ENCODE data around the gene NFIC. TPM values are rescaled to one million over a fixed set of nuclear protein-coding genes. Genes with fewer than 3 reads are reported as not detected.

NFIC gene
- 10 to 100 TPM in 4 of 8 experiments, 1 to 10 TPM in 2, under 1 TPM in 2; 0.82 to 77.5 (median 6.3) TPM for total RNA-seq

- peak; percentile 44 to 63 (median 52) for ATAC-seq (replicated peaks in 6 of 8)
- Histone ChIP-seq H3K4me1 (replicated peaks in 1 of 2) (peaks cover 14 to 28% of the 10 kb centered on the region in 2 donors), H3K27ac (peak within 1 kb of the TSS in 1 of 2 donors; percentile 11), H3K4me3 (peak within 1 kb of the TSS; percentile 4 to 49 (median 33))
- 0% methylated on average over 10 of the region's 64 CpGs; no CpG with 5 or more reads in 9 of the 10 experiments for WGBS, 10 experiments
- in situ Hi-C loops (cut with MboI; ENCODE audit: low pct_unique_long_range_greater_than_20kb in 2 of 9, low sequenced_read_pairs in 9 of 9, unreplicated experiment in 9 of 9), result no loop called here
These were observed at the start of gene NFIC for GRCh38 chr19:3365836-3366752. NFIC (plus strand) TSS chr19:3366583; CDS start chr19:3366637, 54 bp downstream.

GRCh38 chr19:3316659-3317207 is 49.6 kb upstream of the NFIC start:
- ATAC-seq (replicated peaks in 6 of 8), result no peak
- in situ Hi-C loops (cut with MboI; ENCODE audit: low pct_unique_long_range_greater_than_20kb in 2 of 9, low sequenced_read_pairs in 9 of 9, unreplicated experiment in 9 of 9), result loop anchor here in 2 of 9 experiments (25.0 kb wide), 2 partner anchors 171 to 296 kb away; partner anchors contain the start of genes SMIM24 (in 1 of the 2), SMIM44 (in 1 of the 2) and TBXA2R (in 1 of the 2)
- 72 to 100% (median 90%) methylated on average over 1 to 2 of the region's 5 CpGs; no CpG with 5 or more reads in 6 of the 10 experiments for WGBS, 10 experiments
- Histone ChIP-seq H3K4me1 (replicated peaks in 1 of 2) (no peaks in the 10 kb centered on the region), H3K27ac (no peak overlapping the region), H3K4me3 (no peak overlapping the region)

- peak in 3 of 8 experiments; percentile 81 to 90 (median 89) for ATAC-seq (replicated peaks in 6 of 8)
- 5 to 62% (median 38%) methylated on average over 1 to 10 of the region's 18 CpGs; no CpG with 5 or more reads in 3 of the 10 experiments for WGBS, 10 experiments
- no peak overlapping the region for H3K27ac ChIP-seq
- in situ Hi-C loops (cut with MboI; ENCODE audit: low pct_unique_long_range_greater_than_20kb in 2 of 9, low sequenced_read_pairs in 9 of 9, unreplicated experiment in 9 of 9), result loop anchor here in 5 of 9 experiments (10.0 to 25.0 kb wide), 4 partner anchors 155 to 293 kb away; partner anchors contain the start of genes SMIM24 (in 3 of the 5), SMIM44 (in 3 of the 5) and TBXA2R (in 1 of the 5)
- H3K4me1 ChIP-seq (replicated peaks in 1 of 2), result no peaks in the 10 kb centered on the region
- no peak overlapping the region for H3K4me3 ChIP-seq
These were observed 46.6 kb upstream of the NFIC start for GRCh38 chr19:3319643-3320353.

GRCh38 chr19:3320354-3320670 is 46.1 kb upstream of the NFIC start:
- no peak for ATAC-seq (replicated peaks in 6 of 8)
- Histone ChIP-seq H3K4me1 (replicated peaks in 1 of 2) (no peaks in the 10 kb centered on the region), H3K4me3 (no peak overlapping the region), H3K27ac (no peak overlapping the region)
- in situ Hi-C loops (cut with MboI; ENCODE audit: low pct_unique_long_range_greater_than_20kb in 2 of 9, low sequenced_read_pairs in 9 of 9, unreplicated experiment in 9 of 9), result loop anchor here in 5 of 9 experiments (10.0 to 25.0 kb wide), 4 partner anchors 154 to 292 kb away; partner anchors contain the start of genes SMIM24 (in 3 of the 5), SMIM44 (in 3 of the 5) and TBXA2R (in 1 of the 5)
- WGBS, 10 experiments, result no CpG with 5 or more reads among the region's 29 CpGs

DNA sequence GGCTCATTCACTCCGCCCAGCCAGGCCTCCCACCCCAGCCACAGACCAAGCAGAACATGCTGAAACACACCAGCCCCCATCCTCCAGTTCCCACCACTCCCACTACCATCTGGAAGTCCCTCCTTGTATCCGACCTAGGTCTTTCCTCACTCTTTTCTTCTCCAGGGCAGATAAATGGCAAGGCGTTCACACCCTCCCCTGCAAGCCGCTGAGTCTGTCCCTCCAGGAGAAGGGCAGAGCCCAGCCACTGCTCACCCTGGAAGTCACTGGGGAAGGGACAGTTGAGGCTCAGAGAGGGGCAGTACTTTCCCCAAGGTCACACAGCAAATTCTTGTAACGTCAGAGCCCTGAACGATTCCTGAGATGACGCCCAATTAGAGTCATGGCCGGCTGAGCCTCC is 45.5 kb upstream of the NFIC start:
- Histone ChIP-seq H3K27ac (no peak overlapping the region), H3K4me3 (no peak overlapping the region), H3K4me1 (replicated peaks in 1 of 2) (no peaks in the 10 kb centered on the region)
- 7 to 40% (median 30%) methylated on average over 1 to 3 of the region's 8 CpGs; no CpG with 5 or more reads in 6 of the 10 experiments for WGBS, 10 experiments
- in situ Hi-C loops (cut with MboI; ENCODE audit: low pct_unique_long_range_greater_than_20kb in 2 of 9, low sequenced_read_pairs in 9 of 9, unreplicated experiment in 9 of 9), result loop anchor here in 5 of 9 experiments (10.0 to 25.0 kb wide), 4 partner anchors 154 to 291 kb away; partner anchors contain the start of genes SMIM24 (in 3 of the 5), SMIM44 (in 3 of the 5) and TBXA2R (in 1 of the 5)
- no peak for ATAC-seq (replicated peaks in 6 of 8)

- no peak for ATAC-seq (replicated peaks in 6 of 8)
- H3K27ac ChIP-seq, result no peak overlapping the region
- 20 to 87% (median 44%) methylated on average over 1 to 6 of the region's 6 CpGs; no CpG with 5 or more reads in 4 of the 10 experiments for WGBS, 10 experiments
- in situ Hi-C loops (cut with MboI; ENCODE audit: low pct_unique_long_range_greater_than_20kb in 2 of 9, low sequenced_read_pairs in 9 of 9, unreplicated experiment in 9 of 9), result loop anchor here in 5 of 9 experiments (10.0 to 25.0 kb wide), 4 partner anchors 153 to 291 kb away; partner anchors contain the start of genes SMIM24 (in 3 of the 5), SMIM44 (in 3 of the 5) and TBXA2R (in 1 of the 5)
- no peaks in the 10 kb centered on the region for H3K4me1 ChIP-seq (replicated peaks in 1 of 2)
- no peak overlapping the region for H3K4me3 ChIP-seq
These were observed 44.7 kb upstream of the NFIC start for GRCh38 chr19:3321696-3322095.

DNA sequence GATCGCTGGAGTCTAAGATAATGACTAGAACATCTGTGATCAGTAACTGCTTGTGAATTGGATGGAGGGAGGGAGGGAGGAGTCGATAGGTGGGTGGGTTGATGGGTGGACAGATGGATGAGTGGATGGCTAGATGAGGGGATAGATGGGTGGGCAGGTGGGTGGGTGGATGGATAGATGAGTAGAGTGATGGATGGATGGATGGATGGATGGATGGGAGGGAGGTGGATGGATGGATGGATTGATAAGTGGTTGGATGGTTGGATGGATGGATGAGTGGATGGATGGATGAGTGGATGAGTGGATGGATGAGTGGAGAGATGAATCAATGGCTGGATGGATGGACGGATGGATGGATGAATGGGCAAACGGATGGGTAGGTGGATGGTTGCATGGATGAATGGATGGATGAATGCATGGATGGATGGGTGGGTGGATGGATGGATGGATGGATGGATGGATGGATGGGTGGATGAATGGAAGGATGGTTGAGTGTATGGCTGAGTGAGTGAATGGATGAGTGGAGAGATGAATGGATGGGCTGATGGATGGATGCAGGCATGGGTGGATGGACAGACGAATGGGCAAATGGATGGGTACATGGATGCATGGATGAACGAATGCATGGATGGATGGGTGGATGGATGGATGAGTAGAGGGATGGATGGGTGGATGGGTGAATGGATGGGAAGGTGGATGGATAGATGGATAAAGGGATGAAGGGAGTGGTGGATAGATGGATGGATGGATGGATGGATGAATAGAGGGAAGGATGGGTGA is 44.0 kb upstream of the NFIC start:
- no peak for ATAC-seq (replicated peaks in 6 of 8)
- in situ Hi-C loops (cut with MboI; ENCODE audit: low pct_unique_long_range_greater_than_20kb in 2 of 9, low sequenced_read_pairs in 9 of 9, unreplicated experiment in 9 of 9), result loop anchor here in 5 of 9 experiments (10.0 to 25.0 kb wide), 4 partner anchors 152 to 290 kb away; partner anchors contain the start of genes SMIM24 (in 3 of the 5), SMIM44 (in 3 of the 5) and TBXA2R (in 1 of the 5)
- 42 to 94% (median 79%) methylated on average over 2 to 4 of the region's 6 CpGs; no CpG with 5 or more reads in 1 of the 10 experiments for WGBS, 10 experiments

GRCh38 chr19:3323026-3323425 is 43.4 kb upstream of the NFIC start:
- H3K4me1 ChIP-seq (replicated peaks in 1 of 2), result no peaks in the 10 kb centered on the region
- no peak overlapping the region for H3K4me3 ChIP-seq
- no peak overlapping the region for H3K27ac ChIP-seq
- no CpG with 5 or more reads among the region's 2 CpGs for WGBS, 10 experiments
- in situ Hi-C loops (cut with MboI; ENCODE audit: low pct_unique_long_range_greater_than_20kb in 2 of 9, low sequenced_read_pairs in 9 of 9, unreplicated experiment in 9 of 9), result loop anchor here in 5 of 9 experiments (10.0 to 25.0 kb wide), 4 partner anchors 152 to 289 kb away; partner anchors contain the start of genes SMIM24 (in 3 of the 5), SMIM44 (in 3 of the 5) and TBXA2R (in 1 of the 5)
- ATAC-seq (replicated peaks in 6 of 8), result no peak

More for the DNA sequence above, 44.0 kb upstream of the NFIC start:
- no peak overlapping the region for H3K27ac ChIP-seq
- no peak overlapping the region for H3K4me3 ChIP-seq
- H3K4me1 ChIP-seq (replicated peaks in 1 of 2), result no peaks in the 10 kb centered on the region

- in situ Hi-C loops (cut with MboI; ENCODE audit: low pct_unique_long_range_greater_than_20kb in 2 of 9, low sequenced_read_pairs in 9 of 9, unreplicated experiment in 9 of 9), result loop anchor here in 5 of 9 experiments (10.0 to 25.0 kb wide), 4 partner anchors 151 to 289 kb away; partner anchors contain the start of genes SMIM24 (in 3 of the 5), SMIM44 (in 3 of the 5) and TBXA2R (in 1 of the 5)
- Histone ChIP-seq H3K4me3 (no peak overlapping the region), H3K27ac (no peak overlapping the region), H3K4me1 (replicated peaks in 1 of 2) (no peaks in the 10 kb centered on the region)
- no peak for ATAC-seq (replicated peaks in 6 of 8)
- WGBS, 10 experiments, result 0 to 39% methylated on average over 1 to 2 of the region's 2 CpGs; no CpG with 5 or more reads in 8 of the 10 experiments
These were observed 42.7 kb upstream of the NFIC start for GRCh38 chr19:3323658-3324057.

DNA sequence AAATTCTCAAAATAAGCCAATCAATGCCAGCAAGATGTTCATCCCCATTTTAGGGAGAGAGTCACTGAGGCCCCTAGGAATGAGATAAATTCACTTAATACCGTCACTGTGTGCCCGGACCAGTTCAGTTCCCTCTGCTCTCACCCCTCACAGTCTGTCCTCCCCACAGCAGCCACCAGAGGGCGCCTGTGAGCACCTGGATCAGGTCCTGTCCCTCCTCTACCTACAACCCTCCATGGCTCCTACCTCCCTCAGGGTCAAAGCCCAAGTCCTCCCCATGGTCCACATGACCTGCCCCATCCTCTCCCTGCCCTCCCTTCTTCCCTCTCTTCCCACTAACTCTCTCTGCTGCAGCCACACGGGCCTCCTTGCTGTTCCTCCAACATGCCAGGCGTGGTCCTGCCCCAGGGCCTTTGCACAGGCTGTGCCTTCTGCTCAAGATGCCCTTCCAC is 42.0 kb upstream of the NFIC start:
- Histone ChIP-seq H3K4me3 (no peak overlapping the region), H3K27ac (no peak overlapping the region), H3K4me1 (replicated peaks in 1 of 2) (no peaks in the 10 kb centered on the region)
- in situ Hi-C loops (cut with MboI; ENCODE audit: low pct_unique_long_range_greater_than_20kb in 2 of 9, low sequenced_read_pairs in 9 of 9, unreplicated experiment in 9 of 9), result loop anchor here in 5 of 9 experiments (10.0 to 25.0 kb wide), 4 partner anchors 150 to 288 kb away; partner anchors contain the start of genes SMIM24 (in 3 of the 5), SMIM44 (in 3 of the 5) and TBXA2R (in 1 of the 5)
- WGBS, 10 experiments, result 0 to 100% (median 35%) methylated on average over 1 to 4 of the region's 5 CpGs; no CpG with 5 or more reads in 2 of the 10 experiments
- ATAC-seq (replicated peaks in 6 of 8), result peak in 3 of 8 experiments; percentile 28 to 48 (median 41)

DNA sequence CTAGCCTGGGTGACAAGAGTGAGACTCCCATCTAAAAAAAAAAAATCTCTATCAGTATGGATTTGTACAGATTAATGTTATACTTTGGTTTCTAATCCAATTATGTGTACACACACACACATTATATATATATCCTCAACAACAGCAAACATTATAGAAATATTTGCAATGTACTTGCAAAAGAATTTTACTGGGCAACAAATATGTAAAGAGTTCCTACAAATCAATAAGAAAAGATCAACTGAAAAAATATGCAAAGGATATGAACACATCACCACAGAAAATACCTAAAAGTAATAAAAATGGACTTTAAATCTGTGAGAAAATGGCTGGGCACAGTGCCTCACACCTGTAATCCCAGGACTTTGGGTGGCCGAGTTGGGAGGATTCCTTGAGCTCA is 40.9 kb upstream of the NFIC start:
- H3K4me3 ChIP-seq, result no peak overlapping the region
- 57 to 80% (median 70%) methylated on average over 1 of the region's 1 CpG; no CpG with 5 or more reads in 6 of the 10 experiments for WGBS, 10 experiments
- ATAC-seq (replicated peaks in 6 of 8), result no peak
- no peaks in the 10 kb centered on the region for H3K4me1 ChIP-seq (replicated peaks in 1 of 2)
- in situ Hi-C loops (cut with MboI; ENCODE audit: low pct_unique_long_range_greater_than_20kb in 2 of 9, low sequenced_read_pairs in 9 of 9, unreplicated experiment in 9 of 9), result loop anchor here in 7 of 9 experiments (5.0 to 25.0 kb wide), 5 partner anchors 137 to 162 kb away; partner anchors contain the start of genes SMIM24 (in 3 of the 7) and SMIM44 (in 3 of the 7)
- no peak overlapping the region for H3K27ac ChIP-seq

Data from motor neuron (in vitro differentiated cells).